ENCODE data around the gene POLA1. TPM values are rescaled to one million over a fixed set of nuclear protein-coding genes. Genes with fewer than 3 reads are reported as not detected.
A peak's percentile ranks its signal among the peaks of the same experiment; 100 is the strongest.

Gene POLA1
- total and polyA plus RNA-seq, 2 donors from 2014 or later, result 2.2 to 9.7 TPM

- Histone ChIP-seq H3K4me1 (ENCODE audit: control insufficient read depth in 2 of 3, insufficient read depth in 2 of 3, low read depth in 1 of 3, low read length in 3 of 3) (no peaks in the 10 kb centered on the region), H3K9ac (ENCODE audit: low read length in 3 of 3) (no peak overlapping the region), H3K4me3 (ENCODE audit: low read length in 3 of 3) (no peak overlapping the region), H3K36me3 (ENCODE audit: control insufficient read depth in 2 of 3, insufficient read depth in 3 of 3, low read length in 3 of 3) (no peaks in the 10 kb centered on the region), H3K27ac (ENCODE audit: low read depth in 2 of 2, low read length in 2 of 2) (no peak overlapping the region), H3K9me3 (ENCODE audit: control insufficient read depth in 2 of 3, insufficient read depth in 1 of 3, low read length in 3 of 3) (no peaks in the 10 kb centered on the region), H3K27me3 (ENCODE audit: control insufficient read depth, insufficient read depth, low read length) (peaks cover 2% of the 10 kb centered on the region)
- no peak for DNase-seq
- intact Hi-C loops (cut with DNase I), result no loop called here
- no peak for FAIRE-seq
- TF ChIP-seq, protein P1, sequence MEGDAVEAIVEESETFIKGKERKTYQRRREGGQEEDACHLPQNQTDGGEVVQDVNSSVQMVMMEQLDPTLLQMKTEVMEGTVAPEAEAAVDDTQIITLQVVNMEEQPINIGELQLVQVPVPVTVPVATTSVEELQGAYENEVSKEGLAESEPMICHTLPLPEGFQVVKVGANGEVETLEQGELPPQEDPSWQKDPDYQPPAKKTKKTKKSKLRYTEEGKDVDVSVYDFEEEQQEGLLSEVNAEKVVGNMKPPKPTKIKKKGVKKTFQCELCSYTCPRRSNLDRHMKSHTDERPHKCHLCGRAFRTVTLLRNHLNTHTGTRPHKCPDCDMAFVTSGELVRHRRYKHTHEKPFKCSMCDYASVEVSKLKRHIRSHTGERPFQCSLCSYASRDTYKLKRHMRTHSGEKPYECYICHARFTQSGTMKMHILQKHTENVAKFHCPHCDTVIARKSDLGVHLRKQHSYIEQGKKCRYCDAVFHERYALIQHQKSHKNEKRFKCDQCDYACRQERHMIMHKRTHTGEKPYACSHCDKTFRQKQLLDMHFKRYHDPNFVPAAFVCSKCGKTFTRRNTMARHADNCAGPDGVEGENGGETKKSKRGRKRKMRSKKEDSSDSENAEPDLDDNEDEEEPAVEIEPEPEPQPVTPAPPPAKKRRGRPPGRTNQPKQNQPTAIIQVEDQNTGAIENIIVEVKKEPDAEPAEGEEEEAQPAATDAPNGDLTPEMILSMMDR (IDR thresholded peaks at IDR 0.05; ENCODE audit: borderline replicate concordance, extremely low read depth, insufficient read depth), result no peak
Measured at GRCh38 chrX:24979081-24979480, 285.4 kb downstream of the POLA1 start.

DNA sequence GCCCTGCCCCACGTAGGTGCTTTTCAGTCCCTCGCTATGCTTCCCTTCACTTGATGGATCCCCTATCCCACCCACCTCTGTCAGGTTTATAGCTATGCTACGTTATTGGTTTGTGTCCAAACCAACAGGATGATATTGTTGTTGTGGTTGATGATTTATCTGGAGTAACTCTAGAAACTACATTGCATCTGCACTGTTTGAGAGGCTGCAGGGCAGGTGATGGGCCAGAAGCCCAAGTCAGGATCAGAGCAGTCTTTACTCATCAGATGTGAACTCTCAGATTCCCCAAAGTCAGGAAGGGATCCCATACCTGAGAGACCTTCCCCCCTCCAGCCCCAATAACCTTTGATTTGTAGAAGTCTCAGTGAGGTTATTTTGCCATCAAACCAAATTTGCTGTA lies 287.3 kb downstream of the POLA1 start:
- H3K4me3 ChIP-seq (ENCODE audit: low read length in 3 of 3), result no peak overlapping the region
- no peak overlapping the region for H3K27ac ChIP-seq (ENCODE audit: low read depth in 2 of 2, low read length in 2 of 2)
- no peaks in the 10 kb centered on the region for H3K9me3 ChIP-seq (ENCODE audit: control insufficient read depth in 2 of 3, insufficient read depth in 1 of 3, low read length in 3 of 3)
- H3K9ac ChIP-seq (ENCODE audit: low read length in 3 of 3), result no peak overlapping the region
- no peak for DNase-seq
- H3K36me3 ChIP-seq (ENCODE audit: control insufficient read depth in 2 of 3, insufficient read depth in 3 of 3, low read length in 3 of 3), result no peaks in the 10 kb centered on the region
- peaks cover 2% of the 10 kb centered on the region for H3K27me3 ChIP-seq (ENCODE audit: control insufficient read depth, insufficient read depth, low read length)
- FAIRE-seq, result no peak
- TF ChIP-seq, protein P1 (IDR thresholded peaks at IDR 0.05; ENCODE audit: borderline replicate concordance, extremely low read depth, insufficient read depth), result no peak
- H3K4me1 ChIP-seq (ENCODE audit: control insufficient read depth in 2 of 3, insufficient read depth in 2 of 3, low read depth in 1 of 3, low read length in 3 of 3), result no peaks in the 10 kb centered on the region
- intact Hi-C loops (cut with DNase I), result no loop called here

- TF ChIP-seq, protein P1 (IDR thresholded peaks at IDR 0.05; ENCODE audit: borderline replicate concordance, extremely low read depth, insufficient read depth), result no peak
- Histone ChIP-seq H3K36me3 (ENCODE audit: control insufficient read depth in 2 of 3, insufficient read depth in 3 of 3, low read length in 3 of 3) (no peaks in the 10 kb centered on the region), H3K27me3 (ENCODE audit: control insufficient read depth, insufficient read depth, low read length) (peaks cover 2% of the 10 kb centered on the region), H3K9ac (ENCODE audit: low read length in 3 of 3) (no peak overlapping the region), H3K9me3 (ENCODE audit: control insufficient read depth in 2 of 3, insufficient read depth in 1 of 3, low read length in 3 of 3) (no peaks in the 10 kb centered on the region), H3K27ac (ENCODE audit: low read depth in 2 of 2, low read length in 2 of 2) (no peak overlapping the region), H3K4me3 (ENCODE audit: low read length in 3 of 3) (no peak overlapping the region), H3K4me1 (ENCODE audit: control insufficient read depth in 2 of 3, insufficient read depth in 2 of 3, low read depth in 1 of 3, low read length in 3 of 3) (no peaks in the 10 kb centered on the region)
- peak in 1 of 5 donors; percentile 24 for DNase-seq
- intact Hi-C loops (cut with DNase I), result no loop called here
- FAIRE-seq, result no peak
Measured at GRCh38 chrX:24982306-24982965, 288.7 kb downstream of the POLA1 start.

GRCh38 chrX:24983931-24984330 lies 290.2 kb downstream of the POLA1 start:
- Histone ChIP-seq H3K4me3 (ENCODE audit: low read length in 3 of 3) (no peak overlapping the region), H3K9me3 (ENCODE audit: control insufficient read depth in 2 of 3, insufficient read depth in 1 of 3, low read length in 3 of 3) (no peaks in the 10 kb centered on the region), H3K27me3 (ENCODE audit: control insufficient read depth, insufficient read depth, low read length) (peaks cover 2% of the 10 kb centered on the region), H3K9ac (ENCODE audit: low read length in 3 of 3) (no peak overlapping the region), H3K27ac (ENCODE audit: low read depth in 2 of 2, low read length in 2 of 2) (no peak overlapping the region), H3K4me1 (ENCODE audit: control insufficient read depth in 2 of 3, insufficient read depth in 2 of 3, low read depth in 1 of 3, low read length in 3 of 3) (no peaks in the 10 kb centered on the region), H3K36me3 (ENCODE audit: control insufficient read depth in 2 of 3, insufficient read depth in 3 of 3, low read length in 3 of 3) (no peaks in the 10 kb centered on the region)
- intact Hi-C loops (cut with DNase I), result no loop called here
- DNase-seq, result no peak
- FAIRE-seq, result no peak
- TF ChIP-seq, protein P1 (IDR thresholded peaks at IDR 0.05; ENCODE audit: borderline replicate concordance, extremely low read depth, insufficient read depth), result no peak

All from kidney (tissue), 14 donors.